Activated naive CD4-positive, alpha-beta T cell treated with anti-CD3 and anti-CD28 coated beads for 36 hours (primary cell): Measurements from ENCODE around the gene DDO. TPM values are rescaled to one million over a fixed set of nuclear protein-coding genes. Genes with fewer than 3 reads are reported as not detected.
"Not testable (repeated sequence)": the region's sequence is repeated elsewhere in the genome, so short reads cannot be mapped to it uniquely, and the experiment has no call there.

Experiments
- CTCF ChIA-PET: fragments of 350-600 bp; sonication (Branson Sonifier 250); formaldehyde crosslinking; loops from one replicate; lab custom pipeline; 2021; ENCODE audit warnings: antibody characterized with exemption; lab: Charles Lee
- DNase-seq: peaks from one replicate; pipeline ENCODE4 v3.0.0-alpha.2; 2020
- H3K27ac Mint-ChIP-seq: one replicate; pipeline ENCODE4 v1.8.0; 2021; ENCODE audit warnings: mild to moderate bottlenecking, mixed read lengths
- H3K27me3 Mint-ChIP-seq: one replicate; pipeline ENCODE4 v1.8.0; 2021; ENCODE audit warnings: low read depth, mixed read lengths
- H3K36me3 Mint-ChIP-seq: one replicate; pipeline ENCODE4 v1.8.0; 2021; ENCODE audit warnings: low read depth, mixed read lengths
- H3K4me1 Mint-ChIP-seq: one replicate; pipeline ENCODE4 v1.8.0; 2021; ENCODE audit warnings: low read depth, mixed read lengths
- H3K4me3 Mint-ChIP-seq: one replicate; pipeline ENCODE4 v1.8.0; 2021; ENCODE audit warnings: mild to moderate bottlenecking, moderate library complexity, mixed read lengths
- H3K9me3 Mint-ChIP-seq: one replicate; pipeline ENCODE4 v1.8.0; 2021; ENCODE audit warnings: mixed read lengths
- intact Hi-C: fragments of 100-400 bp; cut with micrococcal nuclease; formaldehyde crosslinking; loops from one replicate; pipeline ENCODE4 v1.15.1; 2023
- total RNA-seq, 2 experiments: library from RNA; stranded (reverse); gene quantifications; one replicate each; pipeline ENCODE4 v1.2.3, GENCODE V29; 2021

The DDO gene
- not detected for total RNA-seq

GRCh38 chr6:110415086-110415916 lies at the start of gene DDO:
DDO (minus strand) TSS chr6:110415575; CDS start chr6:110413462, 2,113 bp downstream.
- no peak within 1 kb of the TSS for H3K4me3 Mint-ChIP-seq
- intact Hi-C loops = no loop called here
- H3K36me3 Mint-ChIP-seq = no peaks in the 10 kb centered on the region
- no peaks in the 10 kb centered on the region for H3K4me1 Mint-ChIP-seq
- H3K9me3 Mint-ChIP-seq = no peaks in the 10 kb centered on the region
- CTCF ChIA-PET = interaction anchor here (0.5 to 0.6 kb wide), 3 partner anchors 43 to 888 kb away, joined by 3 to 4 read pairs (median 3); no protein-coding TSS in a partner anchor
- H3K27ac Mint-ChIP-seq = no peak within 1 kb of the TSS
- DNase-seq = no peak
- H3K27me3 Mint-ChIP-seq = peaks cover 9% of the 10 kb centered on the region

- Mint-ChIP-seq H3K36me3 (peaks cover 2% of the 10 kb centered on the region), H3K9me3 (peaks cover 25% of the 10 kb centered on the region), H3K4me3 (no peak overlapping the region), H3K4me1 (no peaks in the 10 kb centered on the region), H3K27me3 (peaks cover 5% of the 10 kb centered on the region), H3K27ac (no peak overlapping the region)
- no peak for DNase-seq
- intact Hi-C loops = no loop called here
- CTCF ChIA-PET = no interaction called here
Measured at GRCh38 chr6:110462884-110463481, 47.6 kb upstream of the DDO start.

GRCh38 chr6:110461376-110461775 lies 46.0 kb upstream of the DDO start:
- intact Hi-C loops = no loop called here

GRCh38 chr6:110459137-110459536 lies 43.8 kb upstream of the DDO start:
- no peak for DNase-seq
- no peaks in the 10 kb centered on the region for H3K4me1 Mint-ChIP-seq
- no peak overlapping the region for H3K4me3 Mint-ChIP-seq
- H3K27me3 Mint-ChIP-seq = no peaks in the 10 kb centered on the region
- peaks cover 21% of the 10 kb centered on the region for H3K9me3 Mint-ChIP-seq
- peaks cover 2% of the 10 kb centered on the region for H3K36me3 Mint-ChIP-seq
- H3K27ac Mint-ChIP-seq = no peak overlapping the region
- intact Hi-C loops = no loop called here
- CTCF ChIA-PET = interaction anchor here (0.7 kb wide), 1 partner anchor 44 kb away, joined by 4 read pairs; the partner anchor contains the start of gene DDO

More at GRCh38 chr6:110461376-110461775, 46.0 kb upstream of the DDO start:
- Mint-ChIP-seq H3K27me3 (peaks cover 5% of the 10 kb centered on the region), H3K4me3 (no peak overlapping the region), H3K4me1 (no peaks in the 10 kb centered on the region), H3K27ac (no peak overlapping the region), H3K9me3 (peaks cover 25% of the 10 kb centered on the region), H3K36me3 (peaks cover 2% of the 10 kb centered on the region)
- CTCF ChIA-PET = interaction anchor here (0.6 kb wide), 1 partner anchor 388 kb away, joined by 3 read pairs; no protein-coding TSS in a partner anchor
- DNase-seq = no peak

GRCh38 chr6:110458476-110458875 lies 43.1 kb upstream of the DDO start:
- intact Hi-C loops = no loop called here
- H3K27me3 Mint-ChIP-seq = no peaks in the 10 kb centered on the region
- CTCF ChIA-PET = interaction anchor here (0.7 kb wide), 1 partner anchor 43 kb away, joined by 4 read pairs; the partner anchor contains the start of gene DDO
- no peaks in the 10 kb centered on the region for H3K4me1 Mint-ChIP-seq
- no peak for DNase-seq
- H3K36me3 Mint-ChIP-seq = peaks cover 2% of the 10 kb centered on the region
- no peak overlapping the region for H3K27ac Mint-ChIP-seq
- H3K9me3 Mint-ChIP-seq = peaks cover 16% of the 10 kb centered on the region
- H3K4me3 Mint-ChIP-seq = no peak overlapping the region

- intact Hi-C loops, H3K36me3 Mint-ChIP-seq, CTCF ChIA-PET, H3K4me3 Mint-ChIP-seq, H3K27me3 Mint-ChIP-seq, H3K27ac Mint-ChIP-seq, H3K4me1 Mint-ChIP-seq: not testable (repeated sequence)
- H3K9me3 Mint-ChIP-seq = peaks cover 10% of the 10 kb centered on the region
- DNase-seq = peak; percentile 27
Measured at GRCh38 chr6:110457567-110458175, 42.3 kb upstream of the DDO start.

GRCh38 chr6:110456694-110457093 lies 41.3 kb upstream of the DDO start:
- no peak for DNase-seq
- Mint-ChIP-seq H3K4me3 (no peak overlapping the region), H3K4me1 (no peaks in the 10 kb centered on the region), H3K36me3 (peaks cover under 1% of the 10 kb centered on the region), H3K27me3 (peaks cover 2% of the 10 kb centered on the region), H3K9me3 (peaks cover 4% of the 10 kb centered on the region), H3K27ac (no peak overlapping the region)
- CTCF ChIA-PET = no interaction called here
- intact Hi-C loops = no loop called here

- no peak for DNase-seq
- CTCF ChIA-PET = interaction anchor here (0.5 kb wide), 1 partner anchor 58 kb away, joined by 3 read pairs; no protein-coding TSS in a partner anchor
- Mint-ChIP-seq H3K27ac (no peak overlapping the region), H3K36me3 (no peaks in the 10 kb centered on the region), H3K4me1 (no peaks in the 10 kb centered on the region), H3K9me3 (no peaks in the 10 kb centered on the region), H3K4me3 (no peak overlapping the region), H3K27me3 (peaks cover 2% of the 10 kb centered on the region)
- intact Hi-C loops = no loop called here
Measured at GRCh38 chr6:110449541-110449895, 34.1 kb upstream of the DDO start.

- intact Hi-C loops = no loop called here
- CTCF ChIA-PET = interaction anchor here (0.5 kb wide), 1 partner anchor 58 kb away, joined by 3 read pairs; no protein-coding TSS in a partner anchor
Measured at GRCh38 chr6:110448846-110449540, 33.6 kb upstream of the DDO start.

GRCh38 chr6:110447761-110448160 lies 32.4 kb upstream of the DDO start:
- intact Hi-C loops = no loop called here
- Mint-ChIP-seq H3K27ac (no peak overlapping the region), H3K4me1 (no peaks in the 10 kb centered on the region)

More at GRCh38 chr6:110448846-110449540, 33.6 kb upstream of the DDO start:
- Mint-ChIP-seq H3K27me3 (peaks cover 2% of the 10 kb centered on the region), H3K36me3 (no peaks in the 10 kb centered on the region), H3K9me3 (no peaks in the 10 kb centered on the region), H3K4me3 (no peak overlapping the region), H3K4me1 (no peaks in the 10 kb centered on the region), H3K27ac (no peak overlapping the region)
- no peak for DNase-seq

GRCh38 chr6:110446405-110446804 lies 31.0 kb upstream of the DDO start:
- no peaks in the 10 kb centered on the region for H3K4me1 Mint-ChIP-seq
- CTCF ChIA-PET = no interaction called here
- H3K27me3 Mint-ChIP-seq = peaks cover 6% of the 10 kb centered on the region
- H3K27ac Mint-ChIP-seq = no peak overlapping the region
- no peaks in the 10 kb centered on the region for H3K36me3 Mint-ChIP-seq
- DNase-seq = no peak
- no peak overlapping the region for H3K4me3 Mint-ChIP-seq
- H3K9me3 Mint-ChIP-seq = no peaks in the 10 kb centered on the region
- intact Hi-C loops = no loop called here

More at GRCh38 chr6:110447761-110448160, 32.4 kb upstream of the DDO start:
- CTCF ChIA-PET = no interaction called here
- H3K9me3 Mint-ChIP-seq = no peaks in the 10 kb centered on the region
- H3K27me3 Mint-ChIP-seq = peaks cover 5% of the 10 kb centered on the region
- DNase-seq = no peak
- no peak overlapping the region for H3K4me3 Mint-ChIP-seq
- H3K36me3 Mint-ChIP-seq = no peaks in the 10 kb centered on the region

- no peaks in the 10 kb centered on the region for H3K9me3 Mint-ChIP-seq
- intact Hi-C loops = no loop called here
- H3K36me3 Mint-ChIP-seq = no peaks in the 10 kb centered on the region
- H3K27ac Mint-ChIP-seq = no peak overlapping the region
- no peak overlapping the region for H3K4me3 Mint-ChIP-seq
- H3K4me1 Mint-ChIP-seq = no peaks in the 10 kb centered on the region
- DNase-seq = no peak
- CTCF ChIA-PET = no interaction called here
- H3K27me3 Mint-ChIP-seq = peaks cover 12% of the 10 kb centered on the region
Measured at GRCh38 chr6:110440026-110440425, 24.7 kb upstream of the DDO start.
